H1 (cell line): ENCODE results near the gene BRD9. TPM values are rescaled to one million over a fixed set of nuclear protein-coding genes. Genes with fewer than 3 reads are reported as not detected.
"Not testable (repeated sequence)": the region's sequence is repeated elsewhere in the genome, so short reads cannot be mapped to it uniquely, and the experiment has no call there.

Experiments
- CTCF ChIA-PET: fragments of 300-600 bp; sonication (Branson Sonifier 250); formaldehyde crosslinking; loops from one replicate; lab custom pipeline; 2021; ENCODE audit not compliant: partially characterized antibody; lab: Charles Lee
- POLR2A ChIA-PET: fragments of 300-600 bp; sonication (Branson Sonifier 250); formaldehyde crosslinking; loops from one replicate; lab custom pipeline; 2021; ENCODE audit warnings: inconsistent platforms; ENCODE audit not compliant: partially characterized antibody; lab: Charles Lee
- DNase-seq, 2 experiments: peaks; one replicate each; pipeline versions ENCODE4 v3.0.0 to v3.0.0-alpha.2; 2010 to 2022; ENCODE audit warnings: low spot score in 2 of 2, low read depth in 1 of 2, mixed read lengths in 1 of 2
- FAIRE-seq: peaks from 2 replicates; lab custom pipeline; 2011; peaks lifted over from hg19 to GRCh38; lab: Jason Lieb, UNC
- H2AFZ ChIP-seq: 2 replicates; pipeline ENCODE4 v1.8.1; 2012; ENCODE audit warnings: low read length, inconsistent platforms
- H2AK5ac ChIP-seq: 2 replicates; pipeline ENCODE4 v1.6.1; 2013; ENCODE audit warnings: low read depth, low read length
- H2BK120ac ChIP-seq: replicated peaks from 2 replicates; pipeline ENCODE3; 2013; ENCODE audit warnings: low read depth, low read length, inconsistent platforms
- H2BK12ac ChIP-seq: 2 replicates; pipeline ENCODE4 v1.6.1; 2013; ENCODE audit warnings: low read depth, low read length
- H2BK15ac ChIP-seq: 2 replicates; pipeline ENCODE4 v1.6.1; 2013; ENCODE audit warnings: low read length
- H2BK20ac ChIP-seq: 2 replicates; pipeline ENCODE4 v1.6.1; 2013; ENCODE audit warnings: low read length
- H2BK5ac ChIP-seq: 2 replicates; pipeline ENCODE4 v1.6.1; 2013; ENCODE audit warnings: low read depth, low read length
- H3K14ac ChIP-seq: 2 replicates; pipeline ENCODE4 v1.6.1; 2013; ENCODE audit warnings: inconsistent platforms; ENCODE audit not compliant: insufficient read length
- H3K18ac ChIP-seq: 2 replicates; pipeline ENCODE4 v1.6.1; 2013; ENCODE audit warnings: low read length; ENCODE audit errors: extremely low read depth
- H3K23ac ChIP-seq: 2 replicates; pipeline ENCODE4 v1.6.1; 2013; ENCODE audit warnings: inconsistent platforms; ENCODE audit not compliant: insufficient read length
- H3K23me2 ChIP-seq: 2 replicates; pipeline ENCODE4 v1.6.1; 2013; ENCODE audit warnings: low read depth, low read length
- H3K27ac ChIP-seq: 2 replicates; pipeline ENCODE4 v1.6.1; 2011; ENCODE audit warnings: low read depth, low read length, inconsistent platforms
- H3K27me3 ChIP-seq, 4 experiments: replicated peaks in 1 of 4; 1 replicate in 1 of 4; 2 replicates in 3 of 4; pipeline versions ENCODE4 v1.6.1 to v1.8.1; 2011 to 2013; ENCODE audit warnings: low read length in 3 of 4, mild to moderate bottlenecking in 3 of 4, inconsistent platforms in 2 of 4, mixed read lengths in 2 of 4, moderate library complexity in 1 of 4; ENCODE audit not compliant: control insufficient read depth in 3 of 4, insufficient read depth in 3 of 4; ENCODE audit errors: extremely low read depth in 1 of 4
- H3K36me3 ChIP-seq, 4 experiments: 2 replicates each; pipeline versions ENCODE4 v1.6.1 to v1.8.1; 2011 to 2013; ENCODE audit warnings: mild to moderate bottlenecking in 4 of 4, low read length in 3 of 4, moderate library complexity in 2 of 4, control low read depth in 1 of 4, inconsistent platforms in 1 of 4; ENCODE audit not compliant: insufficient read depth in 4 of 4, control insufficient read depth in 2 of 4
- H3K4ac ChIP-seq: replicated peaks from 2 replicates; pipeline ENCODE3; 2013; ENCODE audit warnings: low read length, low read depth, mixed read lengths, inconsistent platforms; ENCODE audit not compliant: insufficient read length
- H3K4me1 ChIP-seq, 4 experiments: replicated peaks in 1 of 4; 1 replicate in 1 of 4; 2 replicates in 3 of 4; pipeline versions ENCODE4 v1.6.1 to v1.8.1; 2011 to 2013; ENCODE audit warnings: low read length in 3 of 4, inconsistent platforms in 2 of 4, mixed read lengths in 1 of 4; ENCODE audit not compliant: insufficient read depth in 4 of 4, control insufficient read depth in 3 of 4
- H3K4me2 ChIP-seq, 2 experiments: 2 replicates each; pipeline versions ENCODE4 v1.6.1 to v1.8.1; 2011 to 2013; ENCODE audit warnings: low read depth in 2 of 2, low read length in 2 of 2, control low read depth in 1 of 2, inconsistent platforms in 1 of 2, mild to moderate bottlenecking in 1 of 2; ENCODE audit not compliant: insufficient read depth in 1 of 2
- H3K4me3 ChIP-seq, 4 experiments: fragments of 200-600, 300-600 bp in 1 of 4; sonication (generic), shearing (Covaris generic), sonication (Bioruptor Twin) in 1 of 4; 2 replicates each; pipeline versions ENCODE4 v1.5.1 to v1.8.1; 2011 to 2016; ENCODE audit warnings: low read length in 4 of 4, low read depth in 3 of 4, control low read depth in 2 of 4, inconsistent platforms in 2 of 4, mild to moderate bottlenecking in 2 of 4, mixed read lengths in 1 of 4, moderate library complexity in 1 of 4; ENCODE audit not compliant: insufficient read depth in 2 of 4; ENCODE audit errors: extremely low read depth in 1 of 4
- H3K56ac ChIP-seq: replicated peaks from 2 replicates; pipeline ENCODE3; 2013; ENCODE audit warnings: low read depth, mild to moderate bottlenecking, mixed read lengths, low read length, inconsistent platforms; ENCODE audit not compliant: insufficient read length
- H3K79me1 ChIP-seq: 2 replicates; pipeline ENCODE4 v1.6.1; 2013; ENCODE audit warnings: low read depth, low read length, control low read depth
- H3K79me2 ChIP-seq, 2 experiments: 2 replicates each; pipeline versions ENCODE4 v1.6.1 to v1.8.1; 2012 to 2013; ENCODE audit warnings: low read length in 2 of 2, mild to moderate bottlenecking in 2 of 2, inconsistent platforms in 1 of 2; ENCODE audit not compliant: insufficient read depth in 2 of 2, control insufficient read depth in 1 of 2
- H3K9ac ChIP-seq, 4 experiments: replicated peaks in 1 of 4; 1 replicate in 1 of 4; 2 replicates in 3 of 4; pipeline versions ENCODE4 v1.6.1 to v1.8.1; 2011 to 2013; ENCODE audit warnings: low read depth in 3 of 4, low read length in 3 of 4, control low read depth in 2 of 4, mild to moderate bottlenecking in 2 of 4, moderate library complexity in 2 of 4, inconsistent platforms in 1 of 4; ENCODE audit errors: extremely low read depth in 1 of 4
- H3K9me3 ChIP-seq, 2 experiments: 2 replicates each; pipeline versions ENCODE4 v1.6.1 to v1.8.1; 2012 to 2013; ENCODE audit warnings: mild to moderate bottlenecking in 2 of 2, moderate library complexity in 2 of 2, control low read depth in 1 of 2, inconsistent platforms in 1 of 2, low read depth in 1 of 2, low read length in 1 of 2, mixed read lengths in 1 of 2; ENCODE audit not compliant: insufficient read depth in 2 of 2
- H4K20me1 ChIP-seq, 2 experiments: replicated peaks in 1 of 2; 2 replicates each; pipeline versions ENCODE3 to v1.8.1; 2011 to 2013; ENCODE audit warnings: inconsistent platforms in 2 of 2, low read length in 2 of 2, mild to moderate bottlenecking in 1 of 2; ENCODE audit not compliant: insufficient read depth in 2 of 2, control insufficient read depth in 1 of 2
- H4K5ac ChIP-seq: 2 replicates; pipeline ENCODE4 v1.6.1; 2013; ENCODE audit warnings: low read length, low read depth, mixed read lengths, inconsistent platforms; ENCODE audit not compliant: insufficient read length
- H4K8ac ChIP-seq: 2 replicates; pipeline ENCODE4 v1.8.0; 2013; ENCODE audit warnings: mild to moderate bottlenecking, moderate library complexity, low read length, inconsistent platforms; ENCODE audit not compliant: insufficient read depth; ENCODE audit errors: extremely low read depth
- H4K91ac ChIP-seq: replicated peaks from 2 replicates; pipeline ENCODE3; 2013; ENCODE audit warnings: low read length, mixed read lengths, inconsistent platforms; ENCODE audit not compliant: insufficient read length
- WGBS, 2 experiments: shearing (Covaris generic) in 1 of 2; methylation state at CpG; one replicate each; pipeline versions ENCODE4 v1.1.6 to v1.1.7; 2013 to 2015; ENCODE audit warnings: low lambda C conversion rate in 2 of 2, mixed read lengths in 2 of 2, inconsistent platforms in 1 of 2, low coverage in 1 of 2, missing lambda C conversion rate in 1 of 2; ENCODE audit not compliant: insufficient replicate concordance in 2 of 2, insufficient coverage in 1 of 2, insufficient read length in 1 of 2; ENCODE audit errors: extremely low coverage in 1 of 2, missing lambda C conversion rate in 1 of 2; 5-methylcytosine and 5-hydroxymethylcytosine counted together
- polyA plus RNA-seq, 7 experiments: library from polyadenylated mRNA; depleted of rRNA in 3 of 7; stranded (reverse) in 5 of 7; unstranded in 2 of 7; fragments of >200 nt in 5 of 7; fragments of 200-250 nt in 2 of 7; gene quantifications; 1 replicate in 5 of 7; 2 replicates in 1 of 7; 4 replicates in 1 of 7; pipeline versions ENCODE4 v1.2.1 to v1.2.3, GENCODE V29; 2011 to 2013; ENCODE audit warnings: missing spikeins in 2 of 7, mixed read lengths in 2 of 7
- total RNA-seq: library from RNA; stranded (reverse); fragmentation: NEBNext Ultra II Directional; extraction: Animal tissue kit (Norgen Biotek cat#: 25700); gene quantifications from 2 replicates; pipeline ENCODE4 v1.2.1, GENCODE V29; 2021

The BRD9 gene
- total and polyA plus RNA-seq, 2 of the 8 experiments (the other 6 are each of a cell fraction or from before 2014, with no cell fraction given), result 9.3 to 49.4 TPM

DNA sequence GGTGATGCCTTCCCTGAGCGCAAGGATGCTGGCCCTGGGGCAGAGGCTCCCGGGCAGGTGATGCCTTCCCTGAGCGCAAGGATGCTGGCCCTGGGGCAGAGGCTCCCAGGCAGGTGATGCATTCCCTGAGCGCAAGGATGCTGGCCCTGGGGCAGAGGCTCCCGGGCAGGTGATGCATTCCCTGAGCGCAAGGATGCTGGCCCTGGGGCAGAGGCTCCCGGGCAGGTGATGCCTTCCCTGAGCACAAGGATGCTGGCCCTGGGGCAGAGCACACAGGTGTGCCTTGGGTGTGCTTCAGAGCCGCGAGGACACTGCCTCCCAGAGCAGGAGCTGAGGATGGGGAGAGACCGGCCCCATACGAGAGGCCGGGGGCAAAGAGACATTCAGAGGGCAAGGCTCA lies 22.7 kb upstream of the BRD9 start:
- CTCF ChIA-PET, result interaction anchor here (1.5 to 2.8 kb wide), 2 partner anchors 8 to 11 kb away, joined by 4 to 13 read pairs; no protein-coding TSS in a partner anchor

More for the DNA sequence above, 22.7 kb upstream of the BRD9 start:
- H3K23ac ChIP-seq, H2BK20ac ChIP-seq, H3K18ac ChIP-seq, H3K23me2 ChIP-seq, H2AK5ac ChIP-seq, H3K4me3 ChIP-seq, H4K5ac ChIP-seq, H4K91ac ChIP-seq, H2BK120ac ChIP-seq, H2BK12ac ChIP-seq, H3K56ac ChIP-seq, H2BK15ac ChIP-seq, H3K79me2 ChIP-seq, H3K9me3 ChIP-seq, H3K4ac ChIP-seq, DNase-seq, H2BK5ac ChIP-seq, H3K79me1 ChIP-seq, H3K27ac ChIP-seq, H3K9ac ChIP-seq, H3K4me2 ChIP-seq, H3K14ac ChIP-seq, H3K27me3 ChIP-seq, H3K4me1 ChIP-seq, FAIRE-seq, POLR2A ChIA-PET, H4K8ac ChIP-seq, H2AFZ ChIP-seq: not testable (repeated sequence)
- H4K20me1 ChIP-seq, result peaks cover 7 to 17% of the 10 kb centered on the region in 2 experiments
- 95% methylated on average over 11 of the region's 12 CpGs; no CpG with 5 or more reads in 1 of the 2 experiments for WGBS, 2 experiments
- H3K36me3 ChIP-seq, result peaks cover 22 to 67% (median 46%) of the 10 kb centered on the region in 4 experiments
